ENCODE measurements around the gene SLC30A2.

GRCh38 chr1:26049531-26050247 lies 3.8 kb upstream of the SLC30A2 start:
- TF ChIP-seq POLR2A (IDR thresholded peaks at IDR 0.05) (peak in 1 of 3 donors; percentile 7), CTCF (IDR thresholded peaks at IDR 0.05) (no peak)
